ENCODE measurements around the gene ROBO3.

The ROBO3 gene

DNA sequence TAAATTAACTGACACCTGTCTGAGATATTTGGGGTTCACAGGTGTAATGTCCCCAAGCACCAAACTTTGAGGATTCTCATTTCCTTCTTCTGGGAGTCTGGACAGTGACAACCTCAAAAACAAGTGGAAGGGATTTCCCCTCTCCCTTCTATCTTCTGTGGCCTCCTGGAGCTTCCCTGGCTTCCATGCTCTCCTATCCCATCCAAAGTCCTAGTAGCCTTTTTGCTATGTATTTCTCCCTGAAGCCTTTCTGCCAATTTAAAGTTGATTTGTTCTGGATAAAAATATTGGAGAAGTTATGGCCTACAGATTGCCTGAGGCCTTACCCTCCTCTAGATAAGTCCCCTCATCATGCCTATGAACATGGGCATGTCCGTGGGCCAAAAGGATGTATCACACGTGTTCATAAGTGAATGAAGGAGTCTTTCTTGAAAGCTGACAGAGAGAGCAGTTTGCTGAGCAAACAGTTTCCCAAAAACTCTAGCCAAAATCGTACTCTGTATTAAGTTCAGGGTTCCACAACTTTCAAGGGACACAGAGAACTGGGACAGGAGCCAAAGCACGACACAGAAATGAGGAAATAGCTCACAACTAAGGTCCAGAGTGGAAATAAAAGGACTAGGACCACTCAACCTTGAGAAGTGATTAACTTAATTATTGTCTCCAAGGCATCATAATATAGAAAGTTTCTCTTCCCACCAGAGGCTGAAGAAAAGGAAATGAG lies 63.9 kb downstream of the ROBO3 start:
- DNase-seq, result no peak

DNA sequence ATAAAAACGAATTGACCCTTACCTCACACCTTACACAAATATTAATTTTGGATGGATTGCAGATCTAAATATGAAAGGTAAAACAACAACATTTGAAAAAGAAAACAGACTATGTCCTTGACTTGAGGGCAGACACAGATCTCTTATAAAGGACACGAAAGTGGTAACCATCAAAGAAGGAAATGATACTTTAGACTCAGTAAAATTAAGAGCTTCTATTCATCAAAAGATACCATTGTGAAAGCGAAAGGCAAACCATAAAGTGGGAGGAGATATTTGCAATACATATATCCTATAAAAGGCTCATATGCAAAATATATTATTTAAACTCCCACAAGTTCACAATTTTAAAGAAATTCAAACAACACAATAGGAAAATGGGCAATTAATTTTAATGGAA lies 65.6 kb downstream of the ROBO3 start:
- DNase-seq, result no peak

Data from activated CD4-positive, alpha-beta T cell treated with anti-CD3 and anti-CD28 coated beads, Interleukin-10, Interleukin-2, amounts not matched to agents 100 ng/mL and 50 ng/mL, durations not matched to agents 16 hours and 8 hours (primary cell).